SK-N-SH treated with all-trans-retinoic acid at 6 μM for 48 hours (cell line): Measurements from ENCODE around the gene UBA52.

ENCODE experiments used
- ATAC-seq: fragments of 200-7000 bp; cut with Tn5 transposase; 3 replicates; pipeline ENCODE4 v1.9.1; 2020; ENCODE audit warnings: mild to moderate bottlenecking, moderate library complexity
- ARNTL ChIP-seq: fragments of 450-650 bp; formaldehyde crosslinking; IDR thresholded peaks from 2 replicates; pipeline ENCODE4 v1.5.0; 2020; ENCODE audit warnings: low read depth, mild to moderate bottlenecking, moderate library complexity, borderline replicate concordance
- BACH2 ChIP-seq: fragments of 250-450 bp; sonication (Bioruptor Pico); IDR thresholded peaks from 2 replicates; pipeline ENCODE4 v1.9.0; 2021; ENCODE audit warnings: mild to moderate bottlenecking, borderline replicate concordance
- CSDC2 ChIP-seq: fragments of 250-450 bp; sonication (Bioruptor Pico); IDR thresholded peaks from 2 replicates; pipeline ENCODE4 v1.5.0; 2020; ENCODE audit warnings: mild to moderate bottlenecking, moderate library complexity
- ESRRG ChIP-seq: fragments of 250-450 bp; sonication (Bioruptor Pico); IDR thresholded peaks from 2 replicates; pipeline ENCODE4 v1.6.1; 2021; ENCODE audit warnings: mild to moderate bottlenecking
- ISL1 ChIP-seq: fragments of 250-450 bp; sonication (Bioruptor Pico); IDR thresholded peaks from 2 replicates; pipeline ENCODE4 v2.1.2; 2022; ENCODE audit warnings: mild to moderate bottlenecking, moderate library complexity
- OSR1 ChIP-seq: fragments of 250-450 bp; sonication (Bioruptor Pico); IDR thresholded peaks from 2 replicates; pipeline ENCODE4 v1.8.0; 2022; ENCODE audit warnings: moderate library complexity, mild to moderate bottlenecking, inconsistent platforms
- PPARA ChIP-seq: fragments of 250-450 bp; sonication (Bioruptor Pico); IDR thresholded peaks from 2 replicates; pipeline ENCODE4 v1.5.0; 2020; ENCODE audit warnings: mild to moderate bottlenecking, borderline replicate concordance
- RARB ChIP-seq: fragments of 250-450 bp; sonication (Bioruptor Pico); IDR thresholded peaks from 2 replicates; pipeline ENCODE4 v1.8.0; 2021; ENCODE audit warnings: mild to moderate bottlenecking, moderate library complexity
- SNAI2 ChIP-seq: fragments of 250-450 bp; sonication (Bioruptor Pico); IDR thresholded peaks from 2 replicates; pipeline ENCODE4 v1.5.0; 2020; ENCODE audit warnings: mild to moderate bottlenecking, moderate library complexity
- TCF4 ChIP-seq: fragments of 250-450 bp; sonication (Bioruptor Pico); IDR thresholded peaks from 2 replicates; pipeline ENCODE4 v1.8.0; 2021; ENCODE audit warnings: mild to moderate bottlenecking, moderate library complexity, borderline replicate concordance
- TOX ChIP-seq: fragments of 250-450 bp; sonication (Bioruptor Pico); IDR thresholded peaks from 2 replicates; pipeline ENCODE4 v1.8.0; 2021; ENCODE audit warnings: mild to moderate bottlenecking, moderate library complexity, borderline replicate concordance
- ZC3H10 ChIP-seq: fragments of 250-450 bp; sonication (Bioruptor Pico); IDR thresholded peaks from 2 replicates; pipeline ENCODE4 v1.5.1; 2021; ENCODE audit warnings: mild to moderate bottlenecking, moderate library complexity
- ZFP3 ChIP-seq: fragments of 250-450 bp; sonication (Bioruptor Pico); IDR thresholded peaks from 2 replicates; pipeline ENCODE4 v1.5.0; 2020; ENCODE audit warnings: mild to moderate bottlenecking, moderate library complexity
- ZFP30 ChIP-seq: fragments of 450-650 bp; formaldehyde crosslinking; IDR thresholded peaks from 2 replicates; pipeline ENCODE4 v1.5.0; 2022; ENCODE audit warnings: mild to moderate bottlenecking, moderate library complexity
- ZNF565 ChIP-seq: fragments of 450-650 bp; formaldehyde crosslinking; conservative IDR thresholded peaks from 2 replicates; pipeline ENCODE4 v1.5.0; 2020; ENCODE audit warnings: low read depth, mild to moderate bottlenecking, moderate library complexity
- ZNF70 ChIP-seq: fragments of 450-650 bp; formaldehyde crosslinking; IDR thresholded peaks from 2 replicates; pipeline ENCODE4 v1.5.0; 2020; ENCODE audit warnings: mild to moderate bottlenecking, moderate library complexity
- ZNF8 ChIP-seq: fragments of 450-650 bp; formaldehyde crosslinking; IDR thresholded peaks from 2 replicates; pipeline ENCODE4 v1.5.0; 2020; ENCODE audit warnings: mild to moderate bottlenecking, moderate library complexity
- TF ChIP-seq, protein P1 (sequence below): fragments of 250-450 bp; sonication (Bioruptor Pico); IDR thresholded peaks from 2 replicates; pipeline ENCODE4 v1.5.0; 2020; ENCODE audit warnings: mild to moderate bottlenecking, moderate library complexity
- TF ChIP-seq, protein P2 (sequence below): fragments of 250-450 bp; sonication (Bioruptor Pico); IDR thresholded peaks from 2 replicates; pipeline ENCODE4 v1.5.1; 2020; ENCODE audit warnings: low read depth, mild to moderate bottlenecking, moderate library complexity
- TF ChIP-seq, protein P3 (sequence below): fragments of 250-450 bp; sonication (Bioruptor Pico); IDR thresholded peaks from 2 replicates; pipeline ENCODE4 v1.5.1; 2021; ENCODE audit warnings: mild to moderate bottlenecking, moderate library complexity
- TF ChIP-seq, protein P4 (sequence below): fragments of 250-450 bp; sonication (Bioruptor Pico); IDR thresholded peaks from 2 replicates; pipeline ENCODE4 v1.8.0; 2021; ENCODE audit warnings: low read depth, mild to moderate bottlenecking, moderate library complexity, borderline replicate concordance

Gene UBA52

DNA sequence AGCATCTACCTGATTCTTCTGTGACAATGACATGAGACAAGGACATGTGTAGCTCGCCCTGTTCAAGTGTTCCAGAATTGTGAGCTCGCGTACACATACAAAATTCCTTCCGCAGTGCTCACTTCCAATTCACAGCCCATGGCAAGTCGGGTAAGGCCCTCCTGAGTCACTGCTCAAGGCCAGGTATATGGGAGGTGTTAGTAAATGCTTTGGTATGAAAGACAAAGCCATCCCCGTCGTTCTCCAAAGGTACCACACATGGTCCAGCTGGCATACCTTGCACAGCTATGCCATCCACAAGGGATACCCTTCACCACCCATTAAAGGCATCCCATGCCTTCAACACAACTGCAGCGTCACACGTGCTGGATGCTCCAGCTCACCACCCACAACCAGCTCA lies 45.3 kb upstream of the UBA52 start:
- no peak for ATAC-seq
- TF ChIP-seq, protein P1, sequence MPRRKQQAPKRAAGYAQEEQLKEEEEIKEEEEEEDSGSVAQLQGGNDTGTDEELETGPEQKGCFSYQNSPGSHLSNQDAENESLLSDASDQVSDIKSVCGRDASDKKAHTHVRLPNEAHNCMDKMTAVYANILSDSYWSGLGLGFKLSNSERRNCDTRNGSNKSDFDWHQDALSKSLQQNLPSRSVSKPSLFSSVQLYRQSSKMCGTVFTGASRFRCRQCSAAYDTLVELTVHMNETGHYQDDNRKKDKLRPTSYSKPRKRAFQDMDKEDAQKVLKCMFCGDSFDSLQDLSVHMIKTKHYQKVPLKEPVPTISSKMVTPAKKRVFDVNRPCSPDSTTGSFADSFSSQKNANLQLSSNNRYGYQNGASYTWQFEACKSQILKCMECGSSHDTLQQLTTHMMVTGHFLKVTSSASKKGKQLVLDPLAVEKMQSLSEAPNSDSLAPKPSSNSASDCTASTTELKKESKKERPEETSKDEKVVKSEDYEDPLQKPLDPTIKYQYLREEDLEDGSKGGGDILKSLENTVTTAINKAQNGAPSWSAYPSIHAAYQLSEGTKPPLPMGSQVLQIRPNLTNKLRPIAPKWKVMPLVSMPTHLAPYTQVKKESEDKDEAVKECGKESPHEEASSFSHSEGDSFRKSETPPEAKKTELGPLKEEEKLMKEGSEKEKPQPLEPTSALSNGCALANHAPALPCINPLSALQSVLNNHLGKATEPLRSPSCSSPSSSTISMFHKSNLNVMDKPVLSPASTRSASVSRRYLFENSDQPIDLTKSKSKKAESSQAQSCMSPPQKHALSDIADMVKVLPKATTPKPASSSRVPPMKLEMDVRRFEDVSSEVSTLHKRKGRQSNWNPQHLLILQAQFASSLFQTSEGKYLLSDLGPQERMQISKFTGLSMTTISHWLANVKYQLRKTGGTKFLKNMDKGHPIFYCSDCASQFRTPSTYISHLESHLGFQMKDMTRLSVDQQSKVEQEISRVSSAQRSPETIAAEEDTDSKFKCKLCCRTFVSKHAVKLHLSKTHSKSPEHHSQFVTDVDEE = no peak
- no peak for TF ChIP-seq PPARA (CRISPR knock-in tag)
- TF ChIP-seq RARB (CRISPR knock-in tag) = no peak
- TF ChIP-seq ISL1 = no peak
- TF ChIP-seq CSDC2 = no peak
- TF ChIP-seq, protein P2, sequence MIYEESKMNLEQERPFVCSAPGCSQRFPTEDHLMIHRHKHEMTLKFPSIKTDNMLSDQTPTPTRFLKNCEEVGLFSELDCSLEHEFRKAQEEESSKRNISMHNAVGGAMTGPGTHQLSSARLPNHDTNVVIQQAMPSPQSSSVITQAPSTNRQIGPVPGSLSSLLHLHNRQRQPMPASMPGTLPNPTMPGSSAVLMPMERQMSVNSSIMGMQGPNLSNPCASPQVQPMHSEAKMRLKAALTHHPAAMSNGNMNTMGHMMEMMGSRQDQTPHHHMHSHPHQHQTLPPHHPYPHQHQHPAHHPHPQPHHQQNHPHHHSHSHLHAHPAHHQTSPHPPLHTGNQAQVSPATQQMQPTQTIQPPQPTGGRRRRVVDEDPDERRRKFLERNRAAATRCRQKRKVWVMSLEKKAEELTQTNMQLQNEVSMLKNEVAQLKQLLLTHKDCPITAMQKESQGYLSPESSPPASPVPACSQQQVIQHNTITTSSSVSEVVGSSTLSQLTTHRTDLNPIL (CRISPR knock-in tag) = no peak
- no peak for TF ChIP-seq ZFP3 (CRISPR knock-in tag)
- TF ChIP-seq ZNF565 (CRISPR knock-in tag) = no peak
- TF ChIP-seq ZNF70 (CRISPR knock-in tag) = no peak
- TF ChIP-seq BACH2 = no peak
- TF ChIP-seq ZC3H10 = no peak
- TF ChIP-seq ZFP30 (CRISPR knock-in tag) = no peak
- no peak for TF ChIP-seq ESRRG
- TF ChIP-seq SNAI2 (CRISPR knock-in tag) = no peak
- TF ChIP-seq, protein P3, sequence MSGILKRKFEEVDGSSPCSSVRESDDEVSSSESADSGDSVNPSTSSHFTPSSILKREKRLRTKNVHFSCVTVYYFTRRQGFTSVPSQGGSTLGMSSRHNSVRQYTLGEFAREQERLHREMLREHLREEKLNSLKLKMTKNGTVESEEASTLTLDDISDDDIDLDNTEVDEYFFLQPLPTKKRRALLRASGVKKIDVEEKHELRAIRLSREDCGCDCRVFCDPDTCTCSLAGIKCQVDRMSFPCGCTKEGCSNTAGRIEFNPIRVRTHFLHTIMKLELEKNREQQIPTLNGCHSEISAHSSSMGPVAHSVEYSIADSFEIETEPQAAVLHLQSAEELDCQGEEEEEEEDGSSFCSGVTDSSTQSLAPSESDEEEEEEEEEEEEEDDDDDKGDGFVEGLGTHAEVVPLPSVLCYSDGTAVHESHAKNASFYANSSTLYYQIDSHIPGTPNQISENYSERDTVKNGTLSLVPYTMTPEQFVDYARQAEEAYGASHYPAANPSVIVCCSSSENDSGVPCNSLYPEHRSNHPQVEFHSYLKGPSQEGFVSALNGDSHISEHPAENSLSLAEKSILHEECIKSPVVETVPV (CRISPR knock-in tag) = no peak
- TF ChIP-seq TCF4 (CRISPR knock-in tag) = no peak
- TF ChIP-seq, all 23 proteins: peak for 0

DNA sequence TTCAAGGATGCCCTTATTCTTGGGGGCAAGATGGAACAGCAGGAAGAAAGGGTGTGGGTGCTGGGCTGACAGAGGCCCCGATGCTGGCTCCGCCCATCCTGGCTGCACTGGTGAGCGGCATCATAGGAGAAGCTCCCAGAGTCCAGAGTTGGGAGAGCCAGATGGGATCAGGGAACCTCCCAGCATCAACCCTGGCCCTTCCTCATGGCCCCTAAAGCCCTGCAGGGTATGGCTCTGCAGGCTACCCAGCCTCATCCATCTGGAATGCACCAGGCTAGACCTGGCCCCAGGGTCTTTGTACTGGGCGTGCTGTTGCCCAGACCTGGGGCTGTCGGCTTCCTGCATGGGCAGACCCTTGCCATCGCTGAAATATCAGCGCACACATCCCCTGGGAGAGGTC lies 41.9 kb upstream of the UBA52 start:
- peak; percentile 50 for ATAC-seq

DNA sequence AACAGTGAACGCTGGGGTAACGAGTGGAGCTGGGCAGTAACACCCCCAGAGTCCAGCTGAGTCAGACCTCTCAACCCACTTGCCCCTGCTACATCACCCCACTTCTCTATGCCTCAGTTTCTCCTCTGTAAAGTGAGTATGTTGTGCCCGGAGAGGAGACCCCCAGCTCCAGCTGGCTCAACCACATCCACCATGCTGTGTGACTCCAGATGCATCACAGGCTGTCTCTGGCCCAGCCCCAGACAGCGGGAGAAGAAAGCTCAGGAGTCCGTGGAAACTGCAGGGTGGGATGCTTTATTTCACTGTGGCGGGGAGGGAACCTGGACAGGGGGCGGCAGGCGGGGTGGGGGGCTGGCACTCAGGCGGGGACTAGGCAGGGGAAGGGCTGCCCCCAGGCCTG lies 40.2 kb upstream of the UBA52 start:
- ATAC-seq = no peak
- no peak for TF ChIP-seq TOX (CRISPR knock-in tag)
- TF ChIP-seq ZC3H10 = no peak
- no peak for TF ChIP-seq ZFP30 (CRISPR knock-in tag)
- TF ChIP-seq, protein P4, sequence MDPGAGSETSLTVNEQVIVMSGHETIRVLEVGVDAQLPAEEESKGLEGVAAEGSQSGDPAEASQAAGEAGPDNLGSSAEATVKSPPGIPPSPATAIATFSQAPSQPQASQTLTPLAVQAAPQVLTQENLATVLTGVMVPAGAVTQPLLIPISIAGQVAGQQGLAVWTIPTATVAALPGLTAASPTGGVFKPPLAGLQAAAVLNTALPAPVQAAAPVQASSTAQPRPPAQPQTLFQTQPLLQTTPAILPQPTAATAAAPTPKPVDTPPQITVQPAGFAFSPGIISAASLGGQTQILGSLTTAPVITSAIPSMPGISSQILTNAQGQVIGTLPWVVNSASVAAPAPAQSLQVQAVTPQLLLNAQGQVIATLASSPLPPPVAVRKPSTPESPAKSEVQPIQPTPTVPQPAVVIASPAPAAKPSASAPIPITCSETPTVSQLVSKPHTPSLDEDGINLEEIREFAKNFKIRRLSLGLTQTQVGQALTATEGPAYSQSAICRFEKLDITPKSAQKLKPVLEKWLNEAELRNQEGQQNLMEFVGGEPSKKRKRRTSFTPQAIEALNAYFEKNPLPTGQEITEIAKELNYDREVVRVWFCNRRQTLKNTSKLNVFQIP = no peak
- no peak for TF ChIP-seq RARB (CRISPR knock-in tag)
- no peak for TF ChIP-seq OSR1 (CRISPR knock-in tag)
- TF ChIP-seq CSDC2 = no peak
- no peak for TF ChIP-seq ZNF8 (CRISPR knock-in tag)
- TF ChIP-seq PPARA (CRISPR knock-in tag) = no peak
- TF ChIP-seq, protein P2 (CRISPR knock-in tag) = no peak
- no peak for TF ChIP-seq ESRRG
- TF ChIP-seq, protein P1 = no peak
- TF ChIP-seq ZFP3 (CRISPR knock-in tag) = no peak
- TF ChIP-seq, protein P3 (CRISPR knock-in tag) = no peak
- TF ChIP-seq ARNTL (CRISPR knock-in tag) = no peak

More for the DNA sequence above, 41.9 kb upstream of the UBA52 start:
- TF ChIP-seq ZNF70 (CRISPR knock-in tag) (no peak), ARNTL (CRISPR knock-in tag) (no peak), TOX (CRISPR knock-in tag) (no peak), ZNF8 (CRISPR knock-in tag) (no peak), ZFP30 (CRISPR knock-in tag) (no peak), ZNF565 (CRISPR knock-in tag) (no peak)
- TF ChIP-seq, protein P4 = no peak
